K562 (cell line): ENCODE results near the gene F13A1. TPM values are rescaled to one million over a fixed set of nuclear protein-coding genes. Genes with fewer than 3 reads are reported as not detected.

Experiments
- ATAC-seq: fragments of 200-7000 bp; cut with Tn5 transposase; 3 replicates; pipeline ENCODE4 v1.9.1; 2020; ENCODE audit warnings: moderate library complexity
- BruUV-seq: library from RNA; stranded (reverse); fragments of 400-500 nt; replicated peaks from 2 replicates; lab custom pipeline; 2021; lab: Mats Ljungman, UMichigan
- CTCF ChIA-PET: fragments of 300-600 bp; formaldehyde crosslinking; extraction: SDS; loops from one replicate; lab custom pipeline; 2021; ENCODE audit warnings: low intra/inter-chr PET ratio; lab: Yijun Ruan, JAX
- POLR2A ChIA-PET: fragments of 300-600, 350-650 bp; sonication (Branson Sonifier 250); formaldehyde crosslinking; extraction: SDS; loops from one replicate; lab custom pipeline; 2021; ENCODE audit warnings: antibody characterized with exemption, inconsistent platforms; lab: Yijun Ruan, JAX
- DNase-seq, 4 experiments: peaks; one replicate each; pipeline versions ENCODE4 v3.0.0 to v3.0.0-alpha.2; 2011 to 2018; ENCODE audit warnings: low spot score in 3 of 4, mixed read lengths in 3 of 4; ENCODE audit errors: extremely low read depth in 1 of 4
- FAIRE-seq: peaks from 2 replicates; lab custom pipeline; 2011; peaks lifted over from hg19 to GRCh38; lab: Jason Lieb, UNC
- H2AFZ ChIP-seq: 2 replicates; pipeline ENCODE4 v1.6.0; 2011; ENCODE audit warnings: low read depth, low read length, control low read depth, inconsistent platforms
- H3K27ac ChIP-seq: fragments of 200-600 bp; 3 replicates; pipeline ENCODE4 v1.8.0; 2011; ENCODE audit warnings: low read depth, mild to moderate bottlenecking, control low read depth, inconsistent platforms, low read length, moderate library complexity, mixed read lengths; ENCODE audit errors: extremely low read depth
- H3K27me3 ChIP-seq, 2 experiments: fragments of 300-600 bp in 1 of 2; 2 replicates in 1 of 2; 3 replicates in 1 of 2; pipeline versions ENCODE4 v1.6.0 to v1.8.0; 2011; ENCODE audit warnings: inconsistent platforms in 2 of 2, low read length in 2 of 2, mild to moderate bottlenecking in 1 of 2, mixed read lengths in 1 of 2, moderate library complexity in 1 of 2; ENCODE audit not compliant: control insufficient read depth in 2 of 2, insufficient read depth in 2 of 2
- H3K36me3 ChIP-seq: fragments of 300-600 bp; 3 replicates; pipeline ENCODE4 v1.8.0; 2011; ENCODE audit warnings: mild to moderate bottlenecking, low read length, inconsistent platforms; ENCODE audit not compliant: control insufficient read depth, insufficient read depth
- H3K4me1 ChIP-seq, 2 experiments: fragments of 200-600 bp in 1 of 2; replicated peaks in 1 of 2; 2 replicates in 1 of 2; 3 replicates in 1 of 2; pipeline versions ENCODE4 v1.5.1 to v1.8.0; 2011; ENCODE audit warnings: inconsistent platforms in 2 of 2, low read length in 2 of 2, mild to moderate bottlenecking in 1 of 2, mixed read lengths in 1 of 2, moderate library complexity in 1 of 2; ENCODE audit not compliant: control insufficient read depth in 2 of 2, insufficient read depth in 2 of 2
- H3K4me2 ChIP-seq: 2 replicates; pipeline ENCODE4 v1.6.1; 2011; ENCODE audit warnings: low read length, control low read depth, inconsistent platforms, mixed read lengths; ENCODE audit not compliant: insufficient read depth
- H3K4me3 ChIP-seq: fragments of 200-600 bp; sonication (generic), shearing (Covaris generic); 2 replicates; pipeline ENCODE4 v1.5.1; 2016; ENCODE audit warnings: control low read depth, inconsistent platforms
- H3K79me2 ChIP-seq: fragments of 200-600 bp; 3 replicates; pipeline ENCODE4 v1.8.0; 2011; ENCODE audit warnings: low read length, inconsistent platforms; ENCODE audit not compliant: control insufficient read depth, insufficient read depth
- H3K9ac ChIP-seq, 2 experiments: 2 replicates each; pipeline versions ENCODE4 v1.6.0 to v1.6.1; 2011; ENCODE audit warnings: low read depth in 2 of 2, low read length in 2 of 2, control low read depth in 1 of 2, inconsistent platforms in 1 of 2, mild to moderate bottlenecking in 1 of 2, mixed read lengths in 1 of 2; ENCODE audit not compliant: insufficient read depth in 1 of 2
- H3K9me1 ChIP-seq: one replicate; pipeline ENCODE4 v1.6.0; 2011; ENCODE audit warnings: inconsistent platforms, mild to moderate bottlenecking, low read length, moderate library complexity; ENCODE audit not compliant: control insufficient read depth, insufficient read depth
- H3K9me3 ChIP-seq: replicated peaks from 2 replicates; pipeline ENCODE4 v1.5.1; 2011; ENCODE audit warnings: low read depth, low read length, inconsistent platforms; ENCODE audit not compliant: control insufficient read depth, insufficient read depth
- H4K20me1 ChIP-seq: replicated peaks from 2 replicates; pipeline ENCODE4 v1.6.1; 2011; ENCODE audit warnings: low read length, inconsistent platforms, mixed read lengths; ENCODE audit not compliant: control insufficient read depth, insufficient read depth
- CBX8 ChIP-seq: fragments of 200-600 bp; sonication (generic); IDR thresholded peaks from 2 replicates; pipeline ENCODE4 v1.6.1; 2012; ENCODE audit warnings: borderline replicate concordance, mixed run types, low read depth, mild to moderate bottlenecking, moderate library complexity, mixed read lengths, low read length, control low read depth, inconsistent platforms; ENCODE audit not compliant: poor library complexity, severe bottlenecking; ENCODE audit errors: extremely low read depth
- PATZ1 ChIP-seq: fragments of 250-450 bp; sonication (Bioruptor Pico); IDR thresholded peaks from 2 replicates; pipeline ENCODE4 v1.5.0; 2020; ENCODE audit warnings: mild to moderate bottlenecking, borderline replicate concordance
- RB1 ChIP-seq: fragments of 450-650 bp; IDR thresholded peaks from 2 replicates; pipeline ENCODE4 v1.6.1; 2017; ENCODE audit warnings: low read depth, mild to moderate bottlenecking
- ZNF146 ChIP-seq: IDR thresholded peaks from one replicate; pipeline ENCODE4 v1.6.1; 2018; ENCODE audit warnings: missing compliant biosample characterization; ENCODE audit not compliant: unreplicated experiment
- ZNF589 ChIP-seq: fragments of 200-800 bp; sonication (Bioruptor generic); IDR thresholded peaks from 2 replicates; pipeline ENCODE4 v1.6.1; 2016; ENCODE audit warnings: low read depth, missing genetic modification characterization, missing compliant biosample characterization
- ZNF778 ChIP-seq: fragments of 450-650 bp; formaldehyde crosslinking; IDR thresholded peaks from 2 replicates; pipeline ENCODE4 v1.4.0; 2020; ENCODE audit warnings: mild to moderate bottlenecking, moderate library complexity
- WGBS: fragments of 100-300 bp; shearing (Covaris generic); methylation state at CpG from one replicate; pipeline ENCODE4 v1.1.6; 2016; ENCODE audit warnings: low coverage, mixed read lengths; ENCODE audit not compliant: insufficient coverage; ENCODE audit errors: missing lambda C conversion rate; 5-methylcytosine and 5-hydroxymethylcytosine counted together
- in situ Hi-C: fragments of 300-500 bp; cut with MboI; formaldehyde crosslinking; loops from 4 replicates; pipeline ENCODE4 v1.15.0; 2018; ENCODE audit warnings: inconsistent platforms, mixed read lengths
- intact Hi-C: fragments of 100-400 bp; cut with micrococcal nuclease; formaldehyde crosslinking; loops from 2 replicates; pipeline ENCODE4 v1.14.2; 2022
- polyA plus RNA-seq, 8 experiments: library from polyadenylated mRNA; depleted of rRNA in 4 of 8; stranded (reverse) in 5 of 8; unstranded in 3 of 8; fragments of >200 nt; fragmentation: Nextera tagmentation in 2 of 8; fragmentation: Illumina TruSeq in 1 of 8; extraction: Ambion mirVana in 2 of 8; extraction: Trizol in 1 of 8; gene quantifications; 2 replicates each; pipeline versions ENCODE4 v1.2.1 to v1.2.3, GENCODE V29; 2011 to 2014; ENCODE audit warnings: inconsistent platforms in 1 of 8, missing spikeins in 1 of 8
- total RNA-seq, 7 experiments: library from RNA; depleted of rRNA in 6 of 7; stranded (reverse); fragments of >200 nt in 6 of 7; fragmentation: Illumina TruSeq in 2 of 7; extraction: Trizol in 2 of 7; gene quantifications; 2 replicates each; pipeline versions ENCODE4 v1.2.1 to v1.2.3, GENCODE V29; 2011 to 2021; ENCODE audit warnings: low replicate concordance in 1 of 7

Gene F13A1
- total and polyA plus RNA-seq, 9 of the 15 experiments (the other 6 are each of a cell fraction or from before 2014, with no cell fraction given): 0.33 TPM; not detected in 8

- WGBS: 0% methylated on average over 3 of the region's 3 CpGs
- CTCF ChIA-PET: no interaction called here
- POLR2A ChIA-PET: interaction anchor here (0.6 kb wide), 1 partner anchor 43 kb away, joined by 4 read pairs; no protein-coding TSS in a partner anchor
- H3K9ac ChIP-seq: no peak overlapping the region
- no peak overlapping the region for H3K4me2 ChIP-seq
- H3K27me3 ChIP-seq: peaks cover 3 to 5% of the 10 kb centered on the region in 2 experiments; a peak in 2 of 5 replicates
- no TSS peak for BruUV-seq
- no peaks in the 10 kb centered on the region for H4K20me1 ChIP-seq
- H3K79me2 ChIP-seq: no peaks in the 10 kb centered on the region
- no peaks in the 10 kb centered on the region for H3K9me3 ChIP-seq
- DNase-seq (no peak), ATAC-seq (no peak), FAIRE-seq (no peak)
- no peak for TF ChIP-seq PATZ1
- no peak for TF ChIP-seq CBX8
- TF ChIP-seq ZNF778 (CRISPR knock-in tag): no peak
- TF ChIP-seq ZNF589 (CRISPR knock-in tag): no peak
- no peak for TF ChIP-seq RB1
- TF ChIP-seq ZNF146 (CRISPR knock-in tag): no peak
- in situ Hi-C loops (no loop called here), intact Hi-C loops (no loop called here)
- H3K27ac ChIP-seq: no peak overlapping the region
- H2AFZ ChIP-seq: no peak overlapping the region
- no peaks in the 10 kb centered on the region for H3K36me3 ChIP-seq
- H3K9me1 ChIP-seq: no peaks in the 10 kb centered on the region
- no peak overlapping the region for H3K4me3 ChIP-seq
- no peaks in the 10 kb centered on the region for H3K4me1 ChIP-seq
These were observed 33.0 kb downstream of the F13A1 start for GRCh38 chr6:6287415-6287814.
